ENCODE data around the gene SLC6A6. TPM values are rescaled to one million over a fixed set of nuclear protein-coding genes. Genes with fewer than 3 reads are reported as not detected.

SLC6A6 gene
- total and polyA plus RNA-seq, 2 donors (not counting 1 experiment from before 2014, with no cell fraction given): 8.9 to 24.0 TPM

GRCh38 chr3:14358426-14359211, 43.8 kb upstream of the SLC6A6 start:
- H3K9ac ChIP-seq (ENCODE audit: insufficient read depth, low read length): no peak overlapping the region
- peak overlapping the region; percentile 32 for H3K4me2 ChIP-seq (ENCODE audit: extremely low read depth, insufficient read depth, low read length)
- peaks cover 2% of the 10 kb centered on the region for H3K27me3 ChIP-seq (ENCODE audit: control insufficient read depth, insufficient read depth, low read length)
- H4K20me1 ChIP-seq (ENCODE audit: control insufficient read depth, extremely low read depth, insufficient read depth, low read length): no peaks in the 10 kb centered on the region
- H3K79me2 ChIP-seq (ENCODE audit: control insufficient read depth, insufficient read depth, low read length): no peaks in the 10 kb centered on the region
- TF ChIP-seq CTCF (conservative IDR thresholded peaks at IDR 0.05 in 1 of 2, IDR thresholded peaks at IDR 0.05 in 1 of 2; ENCODE audit: low read depth in 1 of 2, low read length in 2 of 2) (no peak), EZH2 (IDR thresholded peaks at IDR 0.05; ENCODE audit: low read length, missing control alignments) (no peak)
- no peaks in the 10 kb centered on the region for H3K4me1 ChIP-seq (ENCODE audit: control insufficient read depth, extremely low read depth, insufficient read depth, low read length)
- H3K4me3 ChIP-seq (replicated peaks in 1 of 4; ENCODE audit: control extremely low read depth in 1 of 4, insufficient read depth in 1 of 4, low read depth in 3 of 4, low read length in 4 of 4): no peak overlapping the region
- H2AFZ ChIP-seq (ENCODE audit: low read length): no peak overlapping the region
- H3K36me3 ChIP-seq (ENCODE audit: control insufficient read depth, insufficient read depth, low read length): no peaks in the 10 kb centered on the region
- no peak overlapping the region for H3K27ac ChIP-seq (ENCODE audit: insufficient read depth, low read length)
- H3K9me3 ChIP-seq (ENCODE audit: control insufficient read depth, insufficient read depth, low read depth, low read length): no peaks in the 10 kb centered on the region
- DNase-seq (ENCODE audit: low read depth in 2 of 2): peak; percentile 64 to 71

- no peak overlapping the region for H2AFZ ChIP-seq (ENCODE audit: low read length)
- no peak overlapping the region for H3K4me3 ChIP-seq (replicated peaks in 1 of 4; ENCODE audit: control extremely low read depth in 1 of 4, insufficient read depth in 1 of 4, low read depth in 3 of 4, low read length in 4 of 4)
- H3K4me1 ChIP-seq (ENCODE audit: control insufficient read depth, extremely low read depth, insufficient read depth, low read length): no peaks in the 10 kb centered on the region
- no peak overlapping the region for H3K4me2 ChIP-seq (ENCODE audit: extremely low read depth, insufficient read depth, low read length)
- no peaks in the 10 kb centered on the region for H3K79me2 ChIP-seq (ENCODE audit: control insufficient read depth, insufficient read depth, low read length)
- no peak overlapping the region for H3K9ac ChIP-seq (ENCODE audit: insufficient read depth, low read length)
- no peak for DNase-seq (ENCODE audit: low read depth in 2 of 2)
- no peak overlapping the region for H3K27ac ChIP-seq (ENCODE audit: insufficient read depth, low read length)
- TF ChIP-seq EZH2 (IDR thresholded peaks at IDR 0.05; ENCODE audit: low read length, missing control alignments): no peak
- no peak for TF ChIP-seq CTCF (conservative IDR thresholded peaks at IDR 0.05 in 1 of 2, IDR thresholded peaks at IDR 0.05 in 1 of 2; ENCODE audit: low read depth in 1 of 2, low read length in 2 of 2)
- H4K20me1 ChIP-seq (ENCODE audit: control insufficient read depth, extremely low read depth, insufficient read depth, low read length): no peaks in the 10 kb centered on the region
- peaks cover 2% of the 10 kb centered on the region for H3K27me3 ChIP-seq (ENCODE audit: control insufficient read depth, insufficient read depth, low read length)
- no peaks in the 10 kb centered on the region for H3K9me3 ChIP-seq (ENCODE audit: control insufficient read depth, insufficient read depth, low read depth, low read length)
- H3K36me3 ChIP-seq (ENCODE audit: control insufficient read depth, insufficient read depth, low read length): no peaks in the 10 kb centered on the region
These were observed 43.1 kb upstream of the SLC6A6 start for GRCh38 chr3:14359348-14359747.

DNA sequence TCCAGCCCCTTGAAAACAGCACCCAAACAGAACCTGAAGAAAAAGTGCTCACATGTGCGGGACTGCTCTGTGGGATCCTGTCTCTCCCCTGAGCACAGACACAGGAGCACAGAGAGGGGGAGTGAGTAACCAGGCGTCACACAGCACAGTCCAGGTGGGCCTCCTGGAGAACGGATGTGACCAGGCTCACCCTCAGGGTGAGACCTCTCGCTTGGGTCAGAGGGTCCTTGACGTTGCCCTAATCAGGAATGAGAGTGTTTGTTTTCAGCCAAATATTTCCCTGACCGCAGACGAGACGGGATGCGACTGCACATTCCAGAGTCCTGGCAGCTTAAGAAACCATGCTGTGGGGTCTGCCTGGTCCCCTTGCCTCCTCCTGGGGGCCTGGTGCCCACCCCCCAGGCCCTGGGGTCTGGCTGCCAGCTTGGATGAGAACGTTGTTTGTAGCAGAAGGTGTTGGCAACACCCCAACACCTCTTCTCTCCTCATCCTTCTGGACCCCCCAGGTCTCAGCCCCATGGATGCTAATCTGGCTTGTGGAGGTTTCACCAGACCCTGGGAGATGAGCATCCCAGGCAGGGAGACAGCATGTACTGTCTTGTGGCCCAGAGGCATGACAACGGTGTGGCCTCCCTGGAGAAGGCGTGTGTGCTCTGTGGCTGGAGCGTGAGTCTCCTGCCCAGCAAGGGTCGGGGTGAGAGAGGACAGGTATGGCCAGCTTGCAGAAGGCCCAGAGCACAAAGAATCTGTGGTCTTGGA, 42.1 kb upstream of the SLC6A6 start:
- H3K27me3 ChIP-seq (ENCODE audit: control insufficient read depth, insufficient read depth, low read length): peaks cover 2% of the 10 kb centered on the region
- no peak overlapping the region for H3K4me2 ChIP-seq (ENCODE audit: extremely low read depth, insufficient read depth, low read length)
- H3K36me3 ChIP-seq (ENCODE audit: control insufficient read depth, insufficient read depth, low read length): no peaks in the 10 kb centered on the region
- H2AFZ ChIP-seq (ENCODE audit: low read length): no peak overlapping the region
- H3K4me3 ChIP-seq (replicated peaks in 1 of 4; ENCODE audit: control extremely low read depth in 1 of 4, insufficient read depth in 1 of 4, low read depth in 3 of 4, low read length in 4 of 4): no peak overlapping the region
- H3K9me3 ChIP-seq (ENCODE audit: control insufficient read depth, insufficient read depth, low read depth, low read length): no peaks in the 10 kb centered on the region
- no peak overlapping the region for H3K27ac ChIP-seq (ENCODE audit: insufficient read depth, low read length)
- DNase-seq (ENCODE audit: low read depth in 2 of 2): peak in 1 of 2 donors; percentile 67
- H3K79me2 ChIP-seq (ENCODE audit: control insufficient read depth, insufficient read depth, low read length): no peaks in the 10 kb centered on the region
- H3K4me1 ChIP-seq (ENCODE audit: control insufficient read depth, extremely low read depth, insufficient read depth, low read length): no peaks in the 10 kb centered on the region
- H4K20me1 ChIP-seq (ENCODE audit: control insufficient read depth, extremely low read depth, insufficient read depth, low read length): no peaks in the 10 kb centered on the region
- H3K9ac ChIP-seq (ENCODE audit: insufficient read depth, low read length): no peak overlapping the region
- no peak for TF ChIP-seq EZH2 (IDR thresholded peaks at IDR 0.05; ENCODE audit: low read length, missing control alignments)
- TF ChIP-seq CTCF (conservative IDR thresholded peaks at IDR 0.05 in 1 of 2, IDR thresholded peaks at IDR 0.05 in 1 of 2; ENCODE audit: low read depth in 1 of 2, low read length in 2 of 2): no peak
